DND-41 (cell line): ENCODE data around the gene NT5M.

Experiments
- ATAC-seq: fragments of 200-7000 bp; cut with Tn5 transposase; 3 replicates; pipeline ENCODE4 v1.9.1; 2021; ENCODE audit warnings: low read depth; ENCODE audit not compliant: insufficient read depth
- DNase-seq: peaks from one replicate; pipeline ENCODE4 v3.0.0-alpha.2; 2020
- H2AFZ ChIP-seq: 2 replicates; pipeline ENCODE4 v1.6.0; 2012; ENCODE audit warnings: low read depth, low read length
- H3K27ac ChIP-seq: 2 replicates; pipeline ENCODE4 v1.5.1; 2012; ENCODE audit warnings: low read length, inconsistent platforms
- H3K27me3 ChIP-seq: fragments of 200-600 bp; sonication (generic); 2 replicates; pipeline ENCODE4 v1.6.0; 2012; ENCODE audit warnings: low read length, mild to moderate bottlenecking, inconsistent platforms; ENCODE audit not compliant: insufficient read depth, poor library complexity
- H3K36me3 ChIP-seq: 2 replicates; pipeline ENCODE4 v1.5.1; 2012; ENCODE audit warnings: low read length, inconsistent platforms; ENCODE audit not compliant: insufficient read depth
- H3K4me1 ChIP-seq: 2 replicates; pipeline ENCODE4 v1.5.1; 2012; ENCODE audit warnings: mild to moderate bottlenecking, low read length; ENCODE audit not compliant: insufficient read depth
- H3K4me2 ChIP-seq: 2 replicates; pipeline ENCODE4 v1.6.0; 2012; ENCODE audit warnings: mild to moderate bottlenecking, moderate library complexity, low read length, inconsistent platforms; ENCODE audit not compliant: insufficient read depth
- H3K4me3 ChIP-seq, 2 experiments: fragments of 200-600 bp in 1 of 2; shearing (Covaris generic) in 1 of 2; 2 replicates each; pipeline ENCODE4 v1.5.1; 2012 to 2016; ENCODE audit warnings: inconsistent platforms in 2 of 2, low read length in 2 of 2, mild to moderate bottlenecking in 2 of 2, low read depth in 1 of 2, moderate library complexity in 1 of 2
- H3K79me2 ChIP-seq: 2 replicates; pipeline ENCODE4 v1.6.0; 2012; ENCODE audit warnings: low read length, inconsistent platforms; ENCODE audit not compliant: insufficient read depth
- H3K9ac ChIP-seq: 2 replicates; pipeline ENCODE4 v1.6.0; 2012; ENCODE audit warnings: low read depth, mild to moderate bottlenecking, inconsistent platforms, low read length, moderate library complexity
- H3K9me3 ChIP-seq: 2 replicates; pipeline ENCODE4 v1.5.1; 2012; ENCODE audit warnings: low read length, moderate library complexity, mild to moderate bottlenecking, inconsistent platforms; ENCODE audit not compliant: insufficient read depth, severe bottlenecking
- H4K20me1 ChIP-seq: 2 replicates; pipeline ENCODE4 v1.6.0; 2012; ENCODE audit warnings: low read length; ENCODE audit not compliant: insufficient read depth
- EZH2 ChIP-seq: IDR thresholded peaks from 3 replicates; pipeline ENCODE4 v1.6.1; 2012; ENCODE audit warnings: borderline replicate concordance, low read depth, mild to moderate bottlenecking, moderate library complexity, low read length, inconsistent platforms; ENCODE audit not compliant: severe bottlenecking
- TF ChIP-seq, protein P1 (sequence below): IDR thresholded peaks from 2 replicates; pipeline ENCODE4 v1.5.1; 2012; ENCODE audit warnings: borderline replicate concordance, low read length, moderate library complexity, mild to moderate bottlenecking; ENCODE audit not compliant: poor library complexity, severe bottlenecking; ENCODE audit errors: extremely low read depth

The NT5M gene

DNA sequence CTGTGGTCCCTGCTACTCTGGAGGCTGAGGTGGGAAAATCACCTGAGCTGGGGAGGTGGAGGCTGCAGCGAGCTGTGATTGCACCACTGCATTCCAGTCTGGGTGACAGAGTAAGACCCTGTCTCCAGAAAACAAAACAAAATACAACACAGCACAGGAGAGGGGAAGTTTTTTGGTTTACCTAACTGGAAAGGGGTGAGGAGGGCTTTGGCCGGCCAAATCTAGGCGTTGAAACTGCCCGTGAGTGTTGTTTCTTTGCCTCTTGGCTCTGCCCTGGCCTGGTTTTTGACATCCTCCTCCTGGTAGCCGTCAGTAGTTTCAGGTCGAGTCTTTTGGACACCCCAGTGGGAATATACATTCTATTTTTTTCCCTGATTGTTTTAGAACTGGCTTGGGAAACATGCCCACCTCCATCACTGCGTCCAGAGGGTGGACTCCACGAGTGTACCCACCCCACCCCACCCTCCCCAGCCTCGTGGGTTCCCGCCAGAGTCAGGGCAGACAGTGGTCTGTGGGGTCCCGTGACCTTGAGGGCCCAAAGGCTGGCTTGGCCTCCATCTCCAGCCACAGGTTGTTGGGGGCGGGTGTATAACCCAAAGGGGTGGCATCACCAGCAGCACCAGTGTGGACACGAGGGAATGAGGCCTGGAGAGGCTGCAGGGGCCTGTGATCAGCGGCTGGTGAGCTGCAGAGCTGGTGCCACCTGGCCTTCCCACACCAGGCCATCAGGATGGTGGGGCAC, 42.7 kb downstream of the NT5M start:
- H4K20me1 ChIP-seq = peaks cover 3% of the 10 kb centered on the region; the same call in 1 of the 2 replicates
- H3K27ac ChIP-seq = no peak overlapping the region
- no peaks in the 10 kb centered on the region for H3K9me3 ChIP-seq
- no peaks in the 10 kb centered on the region for H3K4me1 ChIP-seq
- no peak for ATAC-seq
- no peak overlapping the region for H3K9ac ChIP-seq
- H3K4me2 ChIP-seq = no peak overlapping the region
- H3K36me3 ChIP-seq = peaks cover 7% of the 10 kb centered on the region; the same call in 1 of the 2 replicates
- H3K27me3 ChIP-seq = no peaks in the 10 kb centered on the region
- H3K79me2 ChIP-seq = no peaks in the 10 kb centered on the region
- no peak overlapping the region for H2AFZ ChIP-seq
- DNase-seq = no peak
- TF ChIP-seq, protein P1, sequence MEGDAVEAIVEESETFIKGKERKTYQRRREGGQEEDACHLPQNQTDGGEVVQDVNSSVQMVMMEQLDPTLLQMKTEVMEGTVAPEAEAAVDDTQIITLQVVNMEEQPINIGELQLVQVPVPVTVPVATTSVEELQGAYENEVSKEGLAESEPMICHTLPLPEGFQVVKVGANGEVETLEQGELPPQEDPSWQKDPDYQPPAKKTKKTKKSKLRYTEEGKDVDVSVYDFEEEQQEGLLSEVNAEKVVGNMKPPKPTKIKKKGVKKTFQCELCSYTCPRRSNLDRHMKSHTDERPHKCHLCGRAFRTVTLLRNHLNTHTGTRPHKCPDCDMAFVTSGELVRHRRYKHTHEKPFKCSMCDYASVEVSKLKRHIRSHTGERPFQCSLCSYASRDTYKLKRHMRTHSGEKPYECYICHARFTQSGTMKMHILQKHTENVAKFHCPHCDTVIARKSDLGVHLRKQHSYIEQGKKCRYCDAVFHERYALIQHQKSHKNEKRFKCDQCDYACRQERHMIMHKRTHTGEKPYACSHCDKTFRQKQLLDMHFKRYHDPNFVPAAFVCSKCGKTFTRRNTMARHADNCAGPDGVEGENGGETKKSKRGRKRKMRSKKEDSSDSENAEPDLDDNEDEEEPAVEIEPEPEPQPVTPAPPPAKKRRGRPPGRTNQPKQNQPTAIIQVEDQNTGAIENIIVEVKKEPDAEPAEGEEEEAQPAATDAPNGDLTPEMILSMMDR = no peak
- TF ChIP-seq EZH2 = no peak
- H3K4me3 ChIP-seq = no peak overlapping the region

DNA sequence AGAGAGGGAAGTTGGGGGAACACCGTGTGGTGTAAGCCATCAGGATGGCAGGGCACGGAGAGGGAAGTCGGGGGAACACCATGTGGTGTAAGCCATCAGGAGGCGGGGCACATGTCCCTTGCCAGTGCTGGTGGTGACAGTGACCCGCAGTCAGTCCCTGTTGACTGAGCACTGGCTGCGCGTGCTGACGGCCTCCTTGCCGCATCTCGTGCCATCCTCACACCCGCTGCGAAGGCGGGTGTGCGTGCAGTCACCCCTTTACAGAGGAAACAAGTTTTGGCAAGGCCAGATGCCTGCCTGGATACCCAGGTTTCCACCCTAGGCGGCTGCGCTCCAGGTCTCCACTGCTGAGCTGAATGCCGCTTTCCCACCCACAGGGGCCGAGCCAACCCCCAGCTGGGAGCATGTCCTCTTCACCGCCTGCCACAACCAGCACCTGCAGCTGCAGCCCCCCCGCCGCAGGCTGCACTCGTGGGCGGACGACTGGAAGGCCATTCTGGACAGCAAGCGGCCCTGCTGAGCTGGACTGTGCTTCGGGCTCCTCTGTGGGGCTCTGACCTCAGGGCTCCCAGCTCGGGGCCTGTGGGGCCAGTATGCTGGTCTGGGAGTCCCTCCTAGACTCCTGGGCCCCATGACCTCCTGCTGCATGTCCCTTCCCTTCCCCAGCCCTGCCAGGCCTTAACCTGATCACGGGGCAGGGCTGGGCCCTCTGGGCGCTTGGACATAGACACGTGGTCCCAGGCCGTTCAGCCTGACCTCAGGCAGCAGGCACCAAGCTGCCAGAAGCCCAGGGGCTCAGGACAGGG, 43.5 kb downstream of the NT5M start:
- no peaks in the 10 kb centered on the region for H3K79me2 ChIP-seq
- no peak for ATAC-seq
- no peak for DNase-seq
- H2AFZ ChIP-seq = no peak overlapping the region
- no peak overlapping the region for H3K4me3 ChIP-seq
- H4K20me1 ChIP-seq = peaks cover 3% of the 10 kb centered on the region; the same call in 1 of the 2 replicates
- H3K27me3 ChIP-seq = no peaks in the 10 kb centered on the region
- no peak overlapping the region for H3K27ac ChIP-seq
- no peaks in the 10 kb centered on the region for H3K4me1 ChIP-seq
- no peak overlapping the region for H3K9ac ChIP-seq
- no peak for TF ChIP-seq EZH2
- TF ChIP-seq, protein P1 = no peak
- H3K36me3 ChIP-seq = peaks cover 7% of the 10 kb centered on the region; the same call in 1 of the 2 replicates
- H3K9me3 ChIP-seq = no peaks in the 10 kb centered on the region
- no peak overlapping the region for H3K4me2 ChIP-seq

DNA sequence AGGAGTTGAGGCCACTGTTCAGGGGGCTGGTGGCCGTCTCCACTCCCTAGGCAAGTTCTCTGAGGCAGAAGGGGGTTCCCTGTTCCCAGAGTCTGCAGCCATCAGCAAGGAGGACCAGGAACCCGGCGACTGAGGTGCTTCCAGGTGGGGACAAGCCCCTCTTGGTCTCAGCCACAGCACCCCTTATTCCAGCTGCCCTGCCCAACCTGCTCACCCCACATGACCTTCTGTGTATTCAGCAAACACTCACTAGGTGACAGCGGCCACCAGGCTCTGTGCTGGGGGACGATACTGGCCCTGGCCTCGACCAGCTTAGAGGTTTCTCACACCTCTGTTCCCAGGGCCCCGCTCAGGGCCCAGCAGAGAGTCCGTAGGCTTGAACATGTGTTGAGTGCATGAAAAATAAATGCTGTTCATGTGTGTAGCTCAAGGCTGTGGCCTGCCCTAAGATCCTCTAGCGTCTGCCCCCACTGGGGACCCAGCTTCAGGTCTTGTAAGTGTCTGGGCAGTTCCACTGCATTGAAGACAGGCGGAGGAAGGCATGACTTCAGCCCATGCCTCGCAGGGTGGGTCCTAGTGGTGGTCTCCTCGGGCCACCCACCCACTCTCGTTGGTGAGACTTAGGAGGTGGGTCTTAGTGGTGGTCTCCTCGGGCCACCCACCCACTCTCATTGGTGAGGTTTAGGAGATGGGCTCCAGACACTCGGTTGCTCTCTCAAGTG, 44.2 kb downstream of the NT5M start:
- ATAC-seq = no peak
- H3K36me3 ChIP-seq = peaks cover 6% of the 10 kb centered on the region; the same call in 1 of the 2 replicates
- H3K4me2 ChIP-seq = no peak overlapping the region
- H3K4me1 ChIP-seq = no peaks in the 10 kb centered on the region
- H3K27ac ChIP-seq = no peak overlapping the region
- no peak overlapping the region for H2AFZ ChIP-seq
- H3K79me2 ChIP-seq = no peaks in the 10 kb centered on the region
- TF ChIP-seq, protein P1 = no peak
- no peak for TF ChIP-seq EZH2
- DNase-seq = no peak
- peaks cover 3% of the 10 kb centered on the region; the same call in 1 of the 2 replicates for H4K20me1 ChIP-seq
- H3K4me3 ChIP-seq = no peak overlapping the region
- no peaks in the 10 kb centered on the region for H3K27me3 ChIP-seq
- no peaks in the 10 kb centered on the region for H3K9me3 ChIP-seq
- H3K9ac ChIP-seq = no peak overlapping the region
